Posterior vena cava (tissue), 2 donors: ENCODE measurements around the gene OR2T2. TPM values are rescaled to one million over a fixed set of nuclear protein-coding genes. Genes with fewer than 3 reads are reported as not detected.
"Not testable (repeated sequence)": the region's sequence is repeated elsewhere in the genome, so short reads cannot be mapped to it uniquely, and the experiment has no call there.

ENCODE experiments used
- DNase-seq: peaks from one replicate; pipeline ENCODE4 v3.0.0-alpha.2; 2020; ENCODE audit warnings: low spot score
- intact Hi-C, 2 donors: fragments of 100-400 bp; cut with DNase I; formaldehyde crosslinking; loops; one replicate each; pipeline versions ENCODE4 v1.14.1 to v1.14.2; 2022 to 2023
- long read RNA-seq, 2 donors: library from polyadenylated mRNA; unstranded; transcript quantifications; one replicate each; pipeline ENCODE4 v2.0.0, GENCODE V29; 2020 to 2021
- total RNA-seq, 2 donors: library from RNA; stranded (reverse); fragmentation: NEBNext Ultra II Directional; extraction: Animal tissue kit (Norgen Biotek cat#: 25700); gene quantifications; one replicate each; pipeline ENCODE4 v1.2.1, GENCODE V29; 2021
- donor health status: DM: yes; HTN: yes; CAD: no.
- donor health status: DM: yes; HTN: yes; CAD: no.

Gene OR2T2, protein sequence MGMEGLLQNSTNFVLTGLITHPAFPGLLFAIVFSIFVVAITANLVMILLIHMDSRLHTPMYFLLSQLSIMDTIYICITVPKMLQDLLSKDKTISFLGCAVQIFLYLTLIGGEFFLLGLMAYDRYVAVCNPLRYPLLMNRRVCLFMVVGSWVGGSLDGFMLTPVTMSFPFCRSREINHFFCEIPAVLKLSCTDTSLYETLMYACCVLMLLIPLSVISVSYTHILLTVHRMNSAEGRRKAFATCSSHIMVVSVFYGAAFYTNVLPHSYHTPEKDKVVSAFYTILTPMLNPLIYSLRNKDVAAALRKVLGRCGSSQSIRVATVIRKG
- total RNA-seq: not detected
- long read RNA-seq, donor 1: 0 reads
- long read RNA-seq, donor 2: 0 reads

DNA sequence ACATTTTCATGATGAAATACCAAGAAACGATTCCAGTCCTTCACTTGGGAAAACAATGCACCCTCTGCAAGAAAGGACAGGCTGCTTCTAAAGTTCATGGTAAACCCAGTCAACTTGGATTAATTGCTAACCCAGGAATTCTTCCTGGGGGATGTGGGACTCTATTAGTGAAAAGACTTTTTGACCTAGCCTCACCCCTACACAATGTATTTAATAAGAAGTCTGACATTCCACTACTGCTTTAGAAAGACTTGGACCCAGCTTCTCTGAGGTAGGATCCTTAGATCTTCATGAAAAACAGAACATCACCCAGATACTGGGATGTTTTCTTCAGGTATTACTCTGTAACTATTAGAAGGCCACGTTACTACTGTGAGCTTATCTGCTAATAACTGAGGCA lies at the start of gene OR2T2:
Gene OR2T2 (plus strand): TSS at position 239 of the 400 bp plus-strand sequence. CDS start 7,161 bp downstream, outside the sequence.
- DNase-seq, intact Hi-C loops: not testable (repeated sequence)

DNA sequence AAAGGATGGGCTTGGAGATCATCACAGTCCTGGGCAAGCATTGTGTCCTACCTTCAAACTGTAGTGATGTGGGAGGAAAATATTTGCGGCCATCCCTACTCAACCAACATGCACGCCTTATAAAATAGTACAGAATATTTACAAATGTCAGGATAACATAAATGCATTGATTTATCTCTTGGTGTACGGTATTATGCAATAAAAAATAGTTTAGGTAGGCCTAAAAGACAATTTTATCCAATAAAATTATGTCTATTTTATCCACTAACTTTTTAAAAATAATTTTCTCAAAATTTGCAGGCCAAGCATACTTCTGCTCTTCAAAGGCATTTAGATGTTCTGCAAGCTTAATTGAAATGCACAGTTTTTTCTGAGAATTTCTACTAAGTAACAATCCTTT lies 42.7 kb upstream of the OR2T2 start, which contains the start of gene OR2T1:
Gene OR2T1 (plus strand): TSS at position 301 of the 400 bp plus-strand sequence. CDS start 3,100 bp downstream, outside the sequence.
- DNase-seq: no peak
- intact Hi-C loops: no loop called here

DNA sequence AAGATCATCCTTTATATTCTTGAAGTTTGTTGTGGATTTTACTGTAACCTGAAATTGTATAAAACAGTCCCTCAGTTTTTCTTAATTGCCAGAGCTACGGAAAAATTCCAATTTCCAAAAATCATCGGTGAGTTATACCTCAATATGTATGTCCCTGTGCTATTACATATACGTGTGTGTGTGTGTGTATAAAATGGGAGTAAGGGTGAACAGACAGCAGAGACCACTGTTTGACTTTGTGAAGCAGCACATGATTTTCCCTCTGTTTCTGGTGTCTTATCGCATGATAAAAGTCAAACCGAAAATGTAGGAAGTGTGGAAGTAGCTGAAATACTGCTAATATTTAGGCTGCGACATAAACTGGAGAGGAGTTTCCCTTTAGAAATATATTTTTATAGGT lies 41.4 kb upstream of the OR2T2 start:
- no peak for DNase-seq
- intact Hi-C loops: no loop called here

DNA sequence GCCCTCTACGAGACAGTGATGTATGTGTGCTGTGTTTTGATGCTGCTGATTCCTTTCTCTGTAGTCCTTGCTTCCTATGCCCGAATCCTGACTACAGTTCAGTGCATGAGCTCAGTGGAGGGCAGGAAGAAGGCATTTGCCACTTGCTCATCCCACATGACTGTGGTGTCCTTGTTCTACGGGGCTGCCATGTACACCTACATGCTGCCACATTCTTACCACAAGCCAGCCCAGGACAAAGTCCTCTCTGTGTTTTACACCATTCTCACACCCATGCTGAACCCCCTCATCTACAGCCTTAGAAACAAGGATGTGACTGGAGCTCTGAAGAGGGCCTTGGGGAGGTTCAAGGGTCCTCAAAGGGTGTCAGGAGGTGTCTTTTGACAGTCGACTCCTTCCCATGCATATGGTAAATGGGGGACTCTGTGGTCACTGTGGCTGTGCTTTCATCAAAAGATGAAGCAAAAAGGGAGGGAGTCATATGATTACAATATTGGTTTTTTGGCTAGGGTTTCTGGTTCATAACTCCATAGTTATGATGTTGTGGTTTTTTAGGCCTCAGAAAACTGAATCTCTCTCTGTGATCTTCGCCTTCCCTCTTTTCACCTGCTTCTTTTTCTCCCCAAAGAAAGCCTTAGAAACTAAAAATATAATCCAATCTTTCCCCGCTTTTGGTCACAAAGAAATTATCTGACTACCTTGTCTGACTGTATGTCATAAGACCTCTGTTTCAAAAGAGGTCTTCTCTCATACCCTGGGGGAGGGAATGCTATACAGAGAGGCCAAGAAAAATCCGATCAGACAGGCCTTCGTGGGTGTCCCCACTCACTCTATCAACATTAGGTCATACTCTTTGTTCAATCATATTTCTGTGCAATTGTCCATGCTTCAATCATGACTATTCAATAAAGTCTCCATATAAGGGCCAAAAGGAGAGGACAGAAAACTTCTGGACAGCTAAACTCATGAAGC lies 38.4 kb upstream of the OR2T2 start:
- DNase-seq: no peak
- intact Hi-C loops: loop anchor here in 1 of 2 donors (5.0 kb wide), 1 partner anchor 370 kb away; no protein-coding TSS in a partner anchor

DNA sequence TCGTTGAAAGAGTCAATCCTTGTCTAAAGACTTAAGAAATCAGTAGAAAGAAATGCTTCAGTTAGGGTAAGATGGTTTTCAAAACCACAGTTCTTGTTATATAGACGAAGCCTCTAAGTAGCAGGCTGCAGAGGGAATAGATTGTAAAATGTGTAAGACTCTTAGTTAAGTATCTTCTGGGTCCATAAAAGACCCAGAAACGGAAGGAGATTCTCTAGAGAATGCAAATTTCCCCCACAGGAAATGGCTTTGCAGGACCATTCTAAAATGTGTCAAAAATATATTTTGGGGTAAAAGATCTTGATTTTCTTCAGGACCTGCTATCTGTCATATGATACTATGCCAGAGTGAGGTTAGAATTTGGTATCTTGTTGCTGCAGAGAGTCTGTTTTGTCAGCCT lies 29.2 kb upstream of the OR2T2 start:
- intact Hi-C loops: no loop called here
- DNase-seq: no peak

DNA sequence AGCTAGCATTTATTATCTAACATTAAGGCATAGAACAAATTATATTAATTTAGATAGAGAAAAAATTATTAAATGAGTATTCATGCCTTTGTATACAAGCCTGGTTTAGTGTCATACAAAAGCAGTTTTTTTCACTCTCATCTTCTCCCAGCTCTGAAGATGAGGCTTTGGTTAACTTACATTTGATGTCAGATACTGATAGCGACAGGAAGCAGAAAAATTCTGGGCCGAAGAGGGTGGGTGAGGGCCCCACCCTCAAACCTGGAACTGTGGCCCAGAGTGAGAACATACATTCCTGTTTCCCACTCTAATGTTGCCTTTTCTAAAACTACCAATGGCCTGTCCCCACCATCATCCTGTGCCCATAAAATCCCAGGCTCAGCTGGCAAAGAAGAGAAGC lies 27.6 kb upstream of the OR2T2 start:
- DNase-seq: no peak
- intact Hi-C loops: no loop called here

DNA sequence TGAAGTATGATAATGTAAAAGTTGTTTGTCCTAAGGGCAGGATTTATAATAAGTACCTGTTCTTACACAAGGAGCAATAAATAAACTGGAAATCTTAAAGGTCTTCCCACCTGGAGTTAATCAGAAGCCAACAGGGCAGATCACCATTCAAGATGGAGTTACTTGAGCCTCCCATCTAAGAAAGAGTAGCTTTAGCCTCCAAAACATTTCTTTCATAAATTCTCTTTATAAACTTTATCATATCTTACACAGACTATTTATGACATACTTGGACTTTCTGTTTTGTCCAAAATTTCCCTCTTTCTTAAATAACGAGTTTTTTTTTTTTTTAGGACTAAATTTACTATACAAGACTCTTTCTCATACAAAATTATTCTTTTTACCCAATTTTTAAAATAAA lies 24.1 kb upstream of the OR2T2 start:
- intact Hi-C loops: no loop called here
- DNase-seq: no peak

DNA sequence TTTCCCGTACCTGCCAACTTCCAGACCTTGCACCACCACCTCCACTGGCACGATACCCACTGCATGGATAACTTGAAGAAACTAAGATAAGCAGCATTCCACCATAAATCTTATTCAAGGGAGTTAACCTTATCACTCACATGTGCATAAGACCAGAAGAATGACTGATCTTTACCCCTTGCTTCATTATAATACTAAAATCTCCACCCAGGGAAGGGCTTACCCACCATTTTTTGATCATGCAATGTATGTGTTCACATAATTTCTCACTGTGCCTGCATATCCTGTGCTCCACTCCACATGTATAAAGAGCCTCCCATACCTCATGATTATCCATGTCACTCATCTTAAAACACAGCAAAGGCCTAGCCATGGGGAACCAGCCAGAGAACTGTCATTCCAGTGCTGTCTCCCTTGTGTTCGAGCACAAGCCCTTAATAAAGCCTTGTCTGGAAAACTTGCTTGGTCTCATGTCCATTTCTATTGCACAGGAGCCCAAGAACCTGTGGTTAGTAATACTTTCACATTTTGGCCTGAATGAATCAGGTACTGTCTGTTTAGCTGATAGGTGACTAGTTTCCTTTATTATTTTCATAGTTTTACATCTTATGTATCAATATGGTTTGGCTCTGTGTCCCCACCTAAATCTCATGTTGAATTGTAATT lies 17.8 kb upstream of the OR2T2 start:
- DNase-seq, intact Hi-C loops: not testable (repeated sequence)

DNA sequence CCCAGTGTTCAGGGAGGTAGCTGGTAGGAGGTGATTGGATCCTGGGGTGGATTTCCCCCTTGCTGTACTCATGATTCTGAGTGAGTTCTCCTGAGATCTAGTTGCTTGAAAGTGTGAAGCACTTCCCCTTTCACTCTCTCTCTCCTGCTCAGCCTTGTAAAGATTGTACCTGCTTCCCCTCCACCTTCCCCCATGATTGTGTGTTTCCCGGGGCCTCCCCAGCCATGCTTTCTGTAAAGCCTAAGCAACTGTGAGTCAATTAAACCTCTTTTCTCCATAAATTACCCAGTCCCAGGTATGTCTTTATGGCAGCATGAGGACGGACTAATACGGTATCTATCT lies 17.3 kb upstream of the OR2T2 start:
- intact Hi-C loops, DNase-seq: not testable (repeated sequence)

DNA sequence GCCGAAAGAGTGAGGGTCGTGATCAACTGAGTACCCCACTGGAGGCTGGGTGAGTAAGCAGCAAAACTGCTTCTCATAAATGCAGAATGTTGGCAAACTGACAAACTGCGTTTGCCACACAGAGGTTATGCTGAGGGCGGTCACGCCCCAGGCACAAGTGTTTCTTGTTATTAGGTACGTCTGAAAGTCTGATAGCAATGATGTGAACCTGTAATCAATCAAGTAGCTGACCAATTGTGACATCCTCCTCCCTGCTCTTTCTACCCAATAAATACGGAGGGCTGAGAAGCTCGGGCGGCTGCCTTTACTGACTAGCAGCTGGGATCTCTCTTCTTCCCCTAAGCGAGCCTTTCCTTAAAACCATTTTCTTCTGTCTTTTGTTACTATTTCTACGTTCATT lies 13.8 kb upstream of the OR2T2 start:
- intact Hi-C loops, DNase-seq: not testable (repeated sequence)

DNA sequence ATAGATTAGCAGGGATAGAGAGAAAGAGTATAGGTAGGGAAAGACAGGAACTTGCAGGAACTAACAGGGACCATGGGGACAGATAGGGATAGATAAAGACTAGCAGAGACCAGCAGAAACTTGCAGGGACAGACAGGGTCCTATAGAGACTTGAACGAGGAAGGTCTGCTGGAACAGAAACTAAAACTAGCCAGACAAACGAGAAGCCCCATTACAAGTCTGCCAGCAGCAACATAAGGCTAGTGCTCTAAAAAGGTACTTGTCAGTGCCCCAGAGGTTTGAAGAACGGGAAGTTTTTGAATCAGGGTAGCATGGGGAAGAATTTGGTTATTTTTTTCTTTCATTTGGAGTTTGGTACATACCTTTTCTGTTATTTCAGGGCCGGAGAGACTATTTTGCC lies 13.2 kb upstream of the OR2T2 start:
- DNase-seq, intact Hi-C loops: not testable (repeated sequence)

DNA sequence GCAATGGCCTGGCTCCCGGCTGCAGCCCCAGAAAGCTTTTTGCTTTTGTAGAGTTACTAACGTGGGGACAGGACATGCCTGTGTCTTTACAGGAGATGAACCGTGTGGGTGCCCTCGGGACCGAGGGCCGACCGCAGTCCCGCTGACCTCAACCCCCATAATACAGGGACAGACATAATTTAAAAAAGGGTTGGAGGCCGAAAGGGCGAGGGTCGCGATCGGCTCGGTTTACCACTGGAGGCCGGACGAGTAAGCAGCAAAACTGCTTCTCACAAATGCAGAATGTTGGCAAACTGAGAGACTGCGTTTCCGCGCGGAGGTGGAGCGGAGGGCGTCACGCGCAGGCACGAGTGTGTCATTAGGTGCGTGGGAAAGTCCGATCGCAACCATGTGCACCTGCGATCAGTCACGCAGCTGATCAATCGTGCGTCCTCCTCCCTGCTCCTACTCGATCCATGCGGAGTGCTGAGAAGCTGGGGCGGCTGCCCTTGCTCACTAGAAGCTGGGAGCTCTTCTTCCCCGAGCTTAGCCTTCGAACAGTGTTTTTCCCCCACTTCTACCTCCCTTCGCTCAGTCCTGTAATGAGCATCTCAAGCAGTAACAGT lies 11.5 kb upstream of the OR2T2 start:
- intact Hi-C loops: not testable (repeated sequence)

DNA sequence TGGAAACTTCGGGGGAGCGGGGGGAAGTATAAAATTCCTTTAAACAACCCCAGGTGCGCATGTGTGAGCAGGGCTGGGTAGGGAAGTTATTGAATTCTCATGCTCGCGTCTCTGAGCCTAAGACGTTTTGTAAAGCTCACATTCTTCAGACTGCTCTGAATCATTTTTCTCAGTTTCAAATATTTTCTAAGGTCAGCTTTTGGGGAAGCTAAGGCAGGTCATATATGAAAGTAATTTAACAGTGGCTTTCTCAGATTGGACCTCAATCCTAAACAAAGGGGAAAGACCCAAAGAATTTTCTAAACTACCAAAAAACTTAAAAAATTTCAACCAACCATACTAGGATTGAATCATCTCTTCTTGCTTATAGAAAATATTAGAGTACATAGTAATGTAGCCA lies 10.5 kb upstream of the OR2T2 start:
- DNase-seq, intact Hi-C loops: not testable (repeated sequence)

More for the DNA sequence above, 11.5 kb upstream of the OR2T2 start:
- DNase-seq: peak; percentile 64

DNA sequence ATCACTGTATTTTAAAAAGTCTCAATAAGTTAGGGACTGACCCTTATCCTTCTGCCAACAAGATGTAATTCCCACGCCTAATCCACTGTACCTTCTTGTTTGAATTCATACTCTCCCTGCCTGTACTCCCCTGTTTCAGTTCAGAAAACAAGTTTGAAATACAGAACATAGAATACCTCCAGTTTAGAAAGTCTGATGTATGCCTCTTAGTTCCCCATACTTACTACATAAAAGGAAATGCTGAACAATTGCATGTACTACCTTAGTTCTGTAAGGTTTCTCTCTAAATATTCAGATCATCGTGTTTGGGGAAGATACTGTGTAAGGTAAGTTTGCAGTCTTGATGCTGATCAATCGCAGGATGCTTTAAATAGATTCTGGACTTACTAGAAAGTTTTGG lies 9.1 kb upstream of the OR2T2 start:
- intact Hi-C loops, DNase-seq: not testable (repeated sequence)

DNA sequence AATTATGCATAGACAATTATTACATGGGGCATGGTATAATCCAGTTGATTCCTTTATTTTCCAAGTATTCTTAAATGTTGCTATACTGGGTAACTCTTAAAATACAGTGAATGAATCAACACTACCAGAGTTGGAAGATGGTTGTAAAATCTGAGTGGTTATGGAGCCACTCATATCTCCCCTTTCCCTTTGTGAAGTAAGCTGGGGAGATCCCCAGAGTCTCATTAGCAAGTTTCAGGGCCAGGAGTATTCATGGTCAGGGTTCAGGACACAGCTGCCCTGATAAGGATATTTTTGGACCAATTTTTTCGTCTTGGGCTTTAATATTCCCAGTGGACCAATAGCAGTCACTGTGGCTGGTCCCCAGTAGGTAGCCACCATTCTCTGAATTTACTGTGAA lies 6.8 kb upstream of the OR2T2 start:
- intact Hi-C loops, DNase-seq: not testable (repeated sequence)

DNA sequence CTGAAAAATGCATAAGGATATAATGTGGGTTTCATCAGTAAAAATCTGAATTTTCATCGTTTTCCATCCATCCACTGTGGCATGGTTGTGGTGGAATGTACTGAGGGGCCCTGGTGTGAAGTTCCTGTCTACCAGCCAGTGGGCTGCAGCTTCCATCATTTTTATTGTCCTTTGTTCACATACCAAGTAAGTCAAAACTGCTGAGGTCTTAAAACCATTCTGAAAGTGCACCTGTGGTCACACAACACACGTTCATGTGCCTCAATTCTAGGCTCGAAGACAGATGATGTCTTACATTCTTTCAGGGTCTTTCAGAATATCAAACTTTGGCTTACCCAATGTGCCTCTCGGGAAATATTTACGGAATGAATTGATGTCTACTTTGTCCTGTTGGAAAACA lies 6.2 kb upstream of the OR2T2 start:
- intact Hi-C loops, DNase-seq: not testable (repeated sequence)

DNA sequence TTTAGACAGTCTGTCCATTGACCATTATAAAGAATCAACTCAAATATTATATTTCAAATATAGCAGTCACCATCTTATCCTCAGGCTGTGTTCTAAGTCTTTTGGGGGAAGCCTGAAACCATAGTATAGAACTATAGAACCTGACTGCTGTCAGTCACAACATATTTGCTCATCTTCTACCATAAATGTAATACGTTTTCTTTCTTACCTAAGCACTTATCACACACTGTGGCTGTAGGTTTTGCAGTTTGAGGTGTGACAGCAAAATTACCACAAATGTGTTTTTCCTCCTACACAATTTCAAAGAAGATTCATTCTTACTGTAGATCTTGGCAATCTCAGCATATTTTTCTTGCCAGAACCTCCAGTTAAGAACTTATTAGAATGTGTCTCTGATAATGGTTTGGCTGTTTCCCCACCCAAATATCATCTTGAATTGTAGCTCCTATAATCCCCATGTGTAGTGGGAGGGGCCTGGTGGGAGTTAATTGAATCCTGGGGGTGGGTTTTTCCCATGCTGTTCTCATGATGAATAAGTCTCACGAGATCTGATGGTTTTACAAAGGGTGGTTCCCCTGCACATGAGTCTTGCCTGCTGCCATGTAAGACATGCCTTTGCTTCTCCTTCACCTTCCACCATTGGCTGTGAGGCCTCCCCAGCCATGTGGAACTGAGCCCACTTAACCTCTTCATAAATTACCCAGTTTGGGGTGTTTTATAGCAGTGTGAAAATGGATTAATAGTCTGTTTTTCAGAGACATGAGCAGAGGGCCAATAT lies 2.7 kb upstream of the OR2T2 start:
- DNase-seq, intact Hi-C loops: not testable (repeated sequence)

DNA sequence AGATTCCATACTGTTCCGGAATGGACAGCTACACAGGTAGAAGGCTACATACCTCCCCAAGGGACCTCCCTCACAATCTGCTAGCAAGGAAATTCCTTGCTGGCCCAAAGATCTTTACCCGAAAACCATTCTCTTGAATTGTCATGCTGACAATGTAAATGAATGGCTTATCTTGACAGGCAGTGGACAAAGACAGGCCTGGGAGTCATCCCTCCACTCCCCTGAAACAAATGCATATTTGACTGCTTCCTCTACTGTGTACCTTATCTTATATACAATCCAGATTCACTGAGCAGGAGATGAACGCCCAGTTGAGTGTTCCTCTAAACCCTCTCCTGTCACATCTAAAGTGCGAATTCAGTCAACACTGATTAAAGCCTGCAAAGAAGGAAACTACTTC lies 834 bp upstream of the OR2T2 start:
- intact Hi-C loops, DNase-seq: not testable (repeated sequence)
